H9 (cell line): ENCODE data around the gene DENND6B. TPM values are rescaled to one million over a fixed set of nuclear protein-coding genes. Genes with fewer than 3 reads are reported as not detected.

ENCODE experiments used
- DNase-seq: peaks from one replicate; pipeline ENCODE4 v3.0.0-alpha.2; 2017
- H2AFZ ChIP-seq: one replicate; pipeline ENCODE4 v1.6.1; 2013; ENCODE audit warnings: mild to moderate bottlenecking, low read length, control low read depth, moderate library complexity
- H2AK5ac ChIP-seq: 2 replicates; pipeline ENCODE4 v1.6.1; 2013; ENCODE audit warnings: low read length, control low read depth, mixed read lengths; ENCODE audit not compliant: insufficient read length
- H2BK120ac ChIP-seq: one replicate; pipeline ENCODE4 v1.6.1; 2013; ENCODE audit warnings: low read depth, mild to moderate bottlenecking, low read length, control low read depth, inconsistent platforms; ENCODE audit not compliant: poor library complexity, severe bottlenecking
- H2BK12ac ChIP-seq: 2 replicates; pipeline ENCODE4 v1.6.1; 2013; ENCODE audit warnings: low read length, control low read depth, mixed read lengths, low read depth; ENCODE audit not compliant: insufficient read length
- H2BK15ac ChIP-seq: 2 replicates; pipeline ENCODE4 v1.6.1; 2013; ENCODE audit warnings: low read depth, low read length, control low read depth
- H2BK20ac ChIP-seq: one replicate; pipeline ENCODE4 v1.6.1; 2013; ENCODE audit warnings: low read depth, mild to moderate bottlenecking, low read length, control low read depth, inconsistent platforms; ENCODE audit not compliant: poor library complexity, severe bottlenecking
- H2BK5ac ChIP-seq: 2 replicates; pipeline ENCODE4 v1.6.1; 2013; ENCODE audit warnings: low read length, control low read depth, mixed read lengths; ENCODE audit not compliant: insufficient read length
- H3K14ac ChIP-seq: 2 replicates; pipeline ENCODE4 v1.6.1; 2013; ENCODE audit warnings: low read length, control low read depth; ENCODE audit not compliant: insufficient read depth
- H3K18ac ChIP-seq: 2 replicates; pipeline ENCODE4 v1.6.1; 2013; ENCODE audit warnings: low read depth, mild to moderate bottlenecking, mixed read lengths, low read length, control low read depth; ENCODE audit not compliant: insufficient read length
- H3K23ac ChIP-seq: 2 replicates; pipeline ENCODE4 v1.6.1; 2013; ENCODE audit warnings: low read length, control low read depth, mixed read lengths, low read depth; ENCODE audit not compliant: insufficient read length
- H3K23me2 ChIP-seq: 2 replicates; pipeline ENCODE4 v1.6.1; 2013; ENCODE audit warnings: low read depth, mild to moderate bottlenecking, mixed read lengths, low read length, control low read depth; ENCODE audit not compliant: insufficient read length, poor library complexity, severe bottlenecking
- H3K27ac ChIP-seq: 2 replicates; pipeline ENCODE4 v1.5.1; 2013; ENCODE audit warnings: low read length, control low read depth, mixed read lengths, low read depth; ENCODE audit not compliant: insufficient read length
- H3K27me3 ChIP-seq: 2 replicates; pipeline ENCODE4 v1.6.1; 2013; ENCODE audit warnings: low read length, control low read depth, inconsistent platforms; ENCODE audit not compliant: insufficient read depth
- H3K4ac ChIP-seq: 2 replicates; pipeline ENCODE4 v1.6.1; 2013; ENCODE audit warnings: low read depth, mild to moderate bottlenecking, control low read depth, inconsistent platforms, low read length, moderate library complexity
- H3K4me1 ChIP-seq: 2 replicates; pipeline ENCODE4 v1.6.1; 2013; ENCODE audit warnings: low read length, control low read depth, inconsistent platforms; ENCODE audit not compliant: insufficient read depth
- H3K4me2 ChIP-seq: 2 replicates; pipeline ENCODE4 v1.6.1; 2013; ENCODE audit warnings: low read length, control low read depth, mixed read lengths; ENCODE audit not compliant: insufficient read length, insufficient read depth
- H3K56ac ChIP-seq: 2 replicates; pipeline ENCODE4 v1.6.1; 2013; ENCODE audit warnings: low read depth, mild to moderate bottlenecking, mixed read lengths, low read length, control low read depth; ENCODE audit not compliant: insufficient read length
- H3K79me1 ChIP-seq: 2 replicates; pipeline ENCODE4 v1.6.1; 2013; ENCODE audit warnings: low read depth, mild to moderate bottlenecking, moderate library complexity, low read length, control low read depth, inconsistent platforms; ENCODE audit not compliant: insufficient read depth, poor library complexity, severe bottlenecking
- H3K79me2 ChIP-seq: 2 replicates; pipeline ENCODE4 v1.6.1; 2013; ENCODE audit warnings: low read length, control low read depth, inconsistent platforms; ENCODE audit not compliant: insufficient read depth
- H3K9ac ChIP-seq: 2 replicates; pipeline ENCODE4 v1.6.1; 2013; ENCODE audit warnings: low read length, control low read depth, mixed read lengths; ENCODE audit not compliant: insufficient read length; ENCODE audit errors: extremely low read depth
- H3K9me3 ChIP-seq: one replicate; pipeline ENCODE4 v1.6.1; 2013; ENCODE audit warnings: low read depth, low read length, inconsistent platforms; ENCODE audit not compliant: control insufficient read depth
- H3T11ph ChIP-seq: one replicate; pipeline ENCODE4 v1.6.1; 2013; ENCODE audit warnings: mild to moderate bottlenecking, low read length, control low read depth, inconsistent platforms
- H4K20me1 ChIP-seq: one replicate; pipeline ENCODE4 v1.6.1; 2013; ENCODE audit not compliant: control insufficient read depth, insufficient read length, insufficient read depth
- H4K5ac ChIP-seq: 2 replicates; pipeline ENCODE4 v1.6.1; 2013; ENCODE audit warnings: low read depth, mild to moderate bottlenecking, mixed read lengths, low read length, control low read depth; ENCODE audit not compliant: insufficient read length
- H4K8ac ChIP-seq: replicated peaks from 2 replicates; pipeline ENCODE4 v1.6.1; 2013; ENCODE audit warnings: low read length, control low read depth, mixed read lengths, low read depth; ENCODE audit not compliant: insufficient read length
- H4K91ac ChIP-seq: 2 replicates; pipeline ENCODE4 v1.6.1; 2013; ENCODE audit warnings: low read depth, mild to moderate bottlenecking, moderate library complexity, mixed read lengths, low read length, control low read depth; ENCODE audit not compliant: insufficient read length
- H3K27ac Mint-ChIP-seq, 3 experiments: 2 replicates in 2 of 3; 3 replicates in 1 of 3; pipeline ENCODE4 v1.8.0; 2020 to 2021; ENCODE audit warnings: mixed read lengths in 3 of 3, mild to moderate bottlenecking in 1 of 3, moderate library complexity in 1 of 3
- H3K27me3 Mint-ChIP-seq: 2 replicates; pipeline ENCODE4 v1.8.0; 2021; ENCODE audit warnings: low read depth, mild to moderate bottlenecking, moderate library complexity, mixed read lengths
- H3K36me3 Mint-ChIP-seq, 3 experiments: 2 replicates in 2 of 3; 3 replicates in 1 of 3; pipeline ENCODE4 v1.8.0; 2020 to 2021; ENCODE audit warnings: low read depth in 3 of 3, mixed read lengths in 3 of 3; ENCODE audit not compliant: insufficient read depth in 1 of 3
- H3K4me1 Mint-ChIP-seq, 2 experiments: 2 replicates each; pipeline ENCODE4 v1.8.0; 2020; ENCODE audit warnings: mixed read lengths in 2 of 2
- H3K4me3 Mint-ChIP-seq, 2 experiments: 2 replicates in 1 of 2; 3 replicates in 1 of 2; pipeline ENCODE4 v1.8.0; 2020 to 2021; ENCODE audit warnings: mild to moderate bottlenecking in 2 of 2, mixed read lengths in 2 of 2, moderate library complexity in 1 of 2
- H3K9me3 Mint-ChIP-seq, 2 experiments: 2 replicates in 1 of 2; 3 replicates in 1 of 2; pipeline ENCODE4 v1.8.0; 2020; ENCODE audit warnings: mild to moderate bottlenecking in 2 of 2, mixed read lengths in 2 of 2, moderate library complexity in 1 of 2
- WGBS: extraction: QIAGEN DNeasy Blood & Tissue Kit; methylation state at CpG from one replicate; pipeline ENCODE4 v1.1.7; 2013; ENCODE audit warnings: missing lambda C conversion rate, low lambda C conversion rate, mixed read lengths; ENCODE audit not compliant: insufficient read length; ENCODE audit errors: extremely low coverage; 5-methylcytosine and 5-hydroxymethylcytosine counted together
- total RNA-seq: library from RNA; stranded (reverse); gene quantifications from 2 replicates; pipeline ENCODE4 v1.2.1, GENCODE V29; 2021
- TF ChIP-seq, protein P1 (sequence below): fragments of 200-600 bp; sonication (generic); conservative IDR thresholded peaks from 3 replicates; pipeline ENCODE4 v1.8.0; 2021; ENCODE audit warnings: antibody characterized with exemption, mild to moderate bottlenecking

DENND6B gene
- total RNA-seq, 1 experiment from 2014 or later = 1.5 TPM

DNA sequence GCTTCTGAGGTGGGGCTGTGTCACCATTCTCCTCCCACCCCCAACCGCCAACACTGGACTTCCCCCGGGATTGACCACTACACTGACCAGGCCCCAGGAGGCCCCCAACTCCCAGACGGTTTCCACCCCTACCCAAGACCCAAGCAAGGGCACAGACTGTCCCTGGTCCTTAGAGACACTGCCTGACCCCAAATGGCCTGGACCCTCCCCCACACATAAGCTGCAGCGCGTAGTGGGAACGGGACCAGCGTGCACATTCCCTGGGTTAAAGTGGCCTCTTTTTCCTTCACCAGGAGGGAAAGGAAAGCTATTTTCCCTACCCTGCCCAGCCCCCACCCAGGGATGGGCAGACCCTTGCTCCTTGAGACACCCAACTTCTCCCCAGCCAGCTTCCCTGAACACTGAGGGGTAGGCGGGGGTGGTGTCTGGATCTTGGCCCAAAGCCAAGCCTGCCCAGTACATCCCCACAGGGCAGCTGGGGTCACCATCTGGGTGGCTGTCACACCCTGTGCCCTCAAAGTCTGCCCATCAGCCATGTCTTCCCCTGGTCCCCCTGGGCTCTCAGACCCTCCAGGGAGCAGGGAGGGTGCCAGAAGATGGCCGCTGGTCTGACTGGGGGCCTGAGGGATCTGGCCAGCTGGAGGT is 63.7 kb downstream of the DENND6B start:
- H3K4me1 ChIP-seq = no peaks in the 10 kb centered on the region
- no peak for DNase-seq
- Mint-ChIP-seq H3K4me3 (no peak overlapping the region), H3K27me3 (peaks cover 68% of the 10 kb centered on the region), H3K36me3 (no peaks in the 10 kb centered on the region), H3K4me1 (peaks cover 8 to 12% of the 10 kb centered on the region in 2 experiments), H3K9me3 (peaks cover 2 to 3% of the 10 kb centered on the region in 2 experiments; a peak in 2 of 5 replicates), H3K27ac (no peak overlapping the region; a peak in 1 of 7 replicates)
- H3K23me2 ChIP-seq = peaks cover 8% of the 10 kb centered on the region
- WGBS = no CpG with 5 or more reads among the region's 9 CpGs
- H3K27ac ChIP-seq = no peak overlapping the region
- H4K5ac ChIP-seq = no peak overlapping the region
- H3K4me2 ChIP-seq = no peak overlapping the region
- H2AK5ac ChIP-seq = no peak overlapping the region
- H3K79me1 ChIP-seq = no peaks in the 10 kb centered on the region
- H2BK15ac ChIP-seq = no peak overlapping the region
- H2BK12ac ChIP-seq = no peak overlapping the region
- H3K18ac ChIP-seq = no peak overlapping the region
- H3K9me3 ChIP-seq = no peaks in the 10 kb centered on the region
- no peak overlapping the region for H4K91ac ChIP-seq
- H3K4ac ChIP-seq = no peak overlapping the region
- no peak overlapping the region for H3K23ac ChIP-seq
- no peak overlapping the region for H2AFZ ChIP-seq
- H4K8ac ChIP-seq = no peak overlapping the region
- no peak overlapping the region for H3T11ph ChIP-seq
- no peak overlapping the region for H3K56ac ChIP-seq
- peaks cover 1% of the 10 kb centered on the region; the same call in 1 of the 2 replicates for H3K27me3 ChIP-seq
- no peak overlapping the region for H2BK5ac ChIP-seq
- no peaks in the 10 kb centered on the region for H3K79me2 ChIP-seq
- no peak overlapping the region for H2BK120ac ChIP-seq
- H3K9ac ChIP-seq = no peak overlapping the region
- H2BK20ac ChIP-seq = no peak overlapping the region
- H3K14ac ChIP-seq = no peak overlapping the region
- TF ChIP-seq, protein P1, sequence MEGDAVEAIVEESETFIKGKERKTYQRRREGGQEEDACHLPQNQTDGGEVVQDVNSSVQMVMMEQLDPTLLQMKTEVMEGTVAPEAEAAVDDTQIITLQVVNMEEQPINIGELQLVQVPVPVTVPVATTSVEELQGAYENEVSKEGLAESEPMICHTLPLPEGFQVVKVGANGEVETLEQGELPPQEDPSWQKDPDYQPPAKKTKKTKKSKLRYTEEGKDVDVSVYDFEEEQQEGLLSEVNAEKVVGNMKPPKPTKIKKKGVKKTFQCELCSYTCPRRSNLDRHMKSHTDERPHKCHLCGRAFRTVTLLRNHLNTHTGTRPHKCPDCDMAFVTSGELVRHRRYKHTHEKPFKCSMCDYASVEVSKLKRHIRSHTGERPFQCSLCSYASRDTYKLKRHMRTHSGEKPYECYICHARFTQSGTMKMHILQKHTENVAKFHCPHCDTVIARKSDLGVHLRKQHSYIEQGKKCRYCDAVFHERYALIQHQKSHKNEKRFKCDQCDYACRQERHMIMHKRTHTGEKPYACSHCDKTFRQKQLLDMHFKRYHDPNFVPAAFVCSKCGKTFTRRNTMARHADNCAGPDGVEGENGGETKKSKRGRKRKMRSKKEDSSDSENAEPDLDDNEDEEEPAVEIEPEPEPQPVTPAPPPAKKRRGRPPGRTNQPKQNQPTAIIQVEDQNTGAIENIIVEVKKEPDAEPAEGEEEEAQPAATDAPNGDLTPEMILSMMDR = no peak
- no peaks in the 10 kb centered on the region for H4K20me1 ChIP-seq
